Suprapubic skin (tissue), 4 donors: Measurements from ENCODE around the gene DSCAM.

Experiments
- EP300 ChIP-seq: sonication (generic); formaldehyde crosslinking; IDR thresholded peaks from one replicate; pipeline ENCODE4 v1.6.1; 2017; ENCODE audit warnings: antibody characterized with exemption
- POLR2A ChIP-seq, 2 donors: fragments of 450-650 bp; IDR thresholded peaks; one replicate each; pipeline ENCODE4 v1.6.1; 2017; ENCODE audit warnings: antibody characterized with exemption in 2 of 2, mild to moderate bottlenecking in 2 of 2, moderate library complexity in 2 of 2
- POLR2AphosphoS5 ChIP-seq, 3 donors: sonication (generic); formaldehyde crosslinking; IDR thresholded peaks; one replicate each; pipeline ENCODE4 v1.6.1; 2017; ENCODE audit warnings: antibody characterized with exemption in 3 of 3
- TF ChIP-seq, protein P1 (sequence below), 2 donors: fragments of 200-600 bp in 1 of 2; fragments of 450-650 bp in 1 of 2; sonication (generic) in 1 of 2; IDR thresholded peaks; one replicate each; pipeline ENCODE4 v1.5.1; 2016 to 2019; ENCODE audit warnings: antibody characterized with exemption in 2 of 2, mild to moderate bottlenecking in 1 of 2, moderate library complexity in 1 of 2

DNA sequence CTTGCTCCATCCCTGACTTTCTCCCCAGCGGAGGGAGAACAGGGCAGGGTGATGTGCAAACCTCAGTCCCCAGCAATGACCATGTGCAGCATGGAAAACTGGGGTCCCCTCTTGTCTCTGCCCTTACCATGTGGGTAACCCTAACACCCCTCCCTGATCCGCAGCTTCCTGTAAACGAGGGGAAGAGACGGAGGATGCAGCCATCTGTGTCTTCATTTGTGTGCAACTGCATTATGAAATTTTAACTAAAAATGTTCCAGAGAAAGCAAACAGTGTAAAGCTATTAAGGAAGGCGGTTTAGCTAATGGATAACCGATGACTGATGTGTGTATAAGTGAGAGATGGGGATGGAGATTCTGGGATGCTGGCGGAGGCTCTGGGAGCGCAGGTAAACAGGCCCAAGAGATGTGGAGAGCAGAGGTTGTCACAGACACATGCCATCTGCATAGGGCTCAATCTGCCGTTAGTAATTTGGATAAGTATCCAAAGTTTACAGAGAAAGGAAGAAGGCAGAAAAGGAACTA lies 206.6 kb downstream of the DSCAM start:
- no peak for TF ChIP-seq POLR2AphosphoS5 (IDR thresholded peaks at IDR 0.05)
- TF ChIP-seq EP300 = no peak
- TF ChIP-seq, protein P1, sequence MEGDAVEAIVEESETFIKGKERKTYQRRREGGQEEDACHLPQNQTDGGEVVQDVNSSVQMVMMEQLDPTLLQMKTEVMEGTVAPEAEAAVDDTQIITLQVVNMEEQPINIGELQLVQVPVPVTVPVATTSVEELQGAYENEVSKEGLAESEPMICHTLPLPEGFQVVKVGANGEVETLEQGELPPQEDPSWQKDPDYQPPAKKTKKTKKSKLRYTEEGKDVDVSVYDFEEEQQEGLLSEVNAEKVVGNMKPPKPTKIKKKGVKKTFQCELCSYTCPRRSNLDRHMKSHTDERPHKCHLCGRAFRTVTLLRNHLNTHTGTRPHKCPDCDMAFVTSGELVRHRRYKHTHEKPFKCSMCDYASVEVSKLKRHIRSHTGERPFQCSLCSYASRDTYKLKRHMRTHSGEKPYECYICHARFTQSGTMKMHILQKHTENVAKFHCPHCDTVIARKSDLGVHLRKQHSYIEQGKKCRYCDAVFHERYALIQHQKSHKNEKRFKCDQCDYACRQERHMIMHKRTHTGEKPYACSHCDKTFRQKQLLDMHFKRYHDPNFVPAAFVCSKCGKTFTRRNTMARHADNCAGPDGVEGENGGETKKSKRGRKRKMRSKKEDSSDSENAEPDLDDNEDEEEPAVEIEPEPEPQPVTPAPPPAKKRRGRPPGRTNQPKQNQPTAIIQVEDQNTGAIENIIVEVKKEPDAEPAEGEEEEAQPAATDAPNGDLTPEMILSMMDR (IDR thresholded peaks at IDR 0.05) = no peak
- TF ChIP-seq POLR2A (IDR thresholded peaks at IDR 0.05) = no peak
